ENCODE measurements around the gene C13orf46. TPM values are rescaled to one million over a fixed set of nuclear protein-coding genes. Genes with fewer than 3 reads are reported as not detected.
A peak's percentile ranks its signal among the peaks of the same experiment; 100 is the strongest.

C13orf46 gene
- total RNA-seq, 1 donor from 2014 or later, result 0.29 TPM

GRCh38 chr13:113953561-113953960 lies 20.3 kb downstream of the C13orf46 start:
- DNase-seq (ENCODE audit: extremely low spot score, unreplicated experiment), result no peak
- Mint-ChIP-seq H3K4me3 (no peak overlapping the region), H3K27me3 (no peaks in the 10 kb centered on the region), H3K27ac (no peak overlapping the region), H3K36me3 (no peaks in the 10 kb centered on the region), H3K9me3 (no peaks in the 10 kb centered on the region), H3K4me1 (ENCODE audit: unreplicated experiment) (no peaks in the 10 kb centered on the region)
- TF ChIP-seq, protein P1, sequence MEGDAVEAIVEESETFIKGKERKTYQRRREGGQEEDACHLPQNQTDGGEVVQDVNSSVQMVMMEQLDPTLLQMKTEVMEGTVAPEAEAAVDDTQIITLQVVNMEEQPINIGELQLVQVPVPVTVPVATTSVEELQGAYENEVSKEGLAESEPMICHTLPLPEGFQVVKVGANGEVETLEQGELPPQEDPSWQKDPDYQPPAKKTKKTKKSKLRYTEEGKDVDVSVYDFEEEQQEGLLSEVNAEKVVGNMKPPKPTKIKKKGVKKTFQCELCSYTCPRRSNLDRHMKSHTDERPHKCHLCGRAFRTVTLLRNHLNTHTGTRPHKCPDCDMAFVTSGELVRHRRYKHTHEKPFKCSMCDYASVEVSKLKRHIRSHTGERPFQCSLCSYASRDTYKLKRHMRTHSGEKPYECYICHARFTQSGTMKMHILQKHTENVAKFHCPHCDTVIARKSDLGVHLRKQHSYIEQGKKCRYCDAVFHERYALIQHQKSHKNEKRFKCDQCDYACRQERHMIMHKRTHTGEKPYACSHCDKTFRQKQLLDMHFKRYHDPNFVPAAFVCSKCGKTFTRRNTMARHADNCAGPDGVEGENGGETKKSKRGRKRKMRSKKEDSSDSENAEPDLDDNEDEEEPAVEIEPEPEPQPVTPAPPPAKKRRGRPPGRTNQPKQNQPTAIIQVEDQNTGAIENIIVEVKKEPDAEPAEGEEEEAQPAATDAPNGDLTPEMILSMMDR (conservative IDR thresholded peaks at IDR 0.05), result no peak

DNA sequence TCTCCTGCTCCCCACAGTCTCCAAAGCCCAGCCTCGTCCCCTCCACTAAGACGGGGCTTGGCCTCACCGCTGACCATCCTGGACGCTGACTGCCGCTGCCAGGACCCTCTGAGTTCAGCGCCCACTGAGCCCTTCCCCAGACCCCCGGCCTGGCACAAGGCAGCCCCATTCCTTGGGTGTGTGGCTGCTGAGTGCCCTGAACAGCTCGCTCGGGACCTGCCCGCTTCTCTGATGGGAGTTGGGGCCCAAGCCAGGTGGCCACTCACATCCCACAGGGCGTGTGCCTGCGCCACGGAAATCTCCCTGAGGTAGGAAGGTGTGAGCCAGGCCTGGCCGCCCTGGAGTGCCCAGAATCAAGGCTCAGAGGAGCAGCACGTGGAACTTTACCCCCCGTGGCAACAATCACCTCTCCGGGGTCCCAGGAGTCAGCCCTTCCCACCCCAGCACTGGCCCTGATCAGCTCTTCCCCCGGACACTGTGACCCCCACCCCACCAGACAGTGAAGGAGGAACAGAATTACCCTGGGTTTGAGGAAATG lies 20.8 kb downstream of the C13orf46 start:
- no peak overlapping the region for H3K27ac Mint-ChIP-seq
- H3K36me3 Mint-ChIP-seq, result no peaks in the 10 kb centered on the region
- no peak for DNase-seq (ENCODE audit: extremely low spot score, unreplicated experiment)
- TF ChIP-seq, protein P1 (conservative IDR thresholded peaks at IDR 0.05), result no peak
- no peak overlapping the region for H3K4me3 Mint-ChIP-seq
- no peaks in the 10 kb centered on the region for H3K9me3 Mint-ChIP-seq
- no peaks in the 10 kb centered on the region for H3K4me1 Mint-ChIP-seq (ENCODE audit: unreplicated experiment)
- no peaks in the 10 kb centered on the region for H3K27me3 Mint-ChIP-seq

GRCh38 chr13:113952151-113952982 lies 21.5 kb downstream of the C13orf46 start:
- TF ChIP-seq, protein P1 (conservative IDR thresholded peaks at IDR 0.05), result no peak
- no peaks in the 10 kb centered on the region for H3K9me3 Mint-ChIP-seq
- H3K4me1 Mint-ChIP-seq (ENCODE audit: unreplicated experiment), result no peaks in the 10 kb centered on the region
- DNase-seq (ENCODE audit: extremely low spot score, unreplicated experiment), result no peak
- no peaks in the 10 kb centered on the region for H3K27me3 Mint-ChIP-seq
- H3K36me3 Mint-ChIP-seq, result no peaks in the 10 kb centered on the region
- H3K4me3 Mint-ChIP-seq, result no peak overlapping the region
- no peak overlapping the region for H3K27ac Mint-ChIP-seq

DNA sequence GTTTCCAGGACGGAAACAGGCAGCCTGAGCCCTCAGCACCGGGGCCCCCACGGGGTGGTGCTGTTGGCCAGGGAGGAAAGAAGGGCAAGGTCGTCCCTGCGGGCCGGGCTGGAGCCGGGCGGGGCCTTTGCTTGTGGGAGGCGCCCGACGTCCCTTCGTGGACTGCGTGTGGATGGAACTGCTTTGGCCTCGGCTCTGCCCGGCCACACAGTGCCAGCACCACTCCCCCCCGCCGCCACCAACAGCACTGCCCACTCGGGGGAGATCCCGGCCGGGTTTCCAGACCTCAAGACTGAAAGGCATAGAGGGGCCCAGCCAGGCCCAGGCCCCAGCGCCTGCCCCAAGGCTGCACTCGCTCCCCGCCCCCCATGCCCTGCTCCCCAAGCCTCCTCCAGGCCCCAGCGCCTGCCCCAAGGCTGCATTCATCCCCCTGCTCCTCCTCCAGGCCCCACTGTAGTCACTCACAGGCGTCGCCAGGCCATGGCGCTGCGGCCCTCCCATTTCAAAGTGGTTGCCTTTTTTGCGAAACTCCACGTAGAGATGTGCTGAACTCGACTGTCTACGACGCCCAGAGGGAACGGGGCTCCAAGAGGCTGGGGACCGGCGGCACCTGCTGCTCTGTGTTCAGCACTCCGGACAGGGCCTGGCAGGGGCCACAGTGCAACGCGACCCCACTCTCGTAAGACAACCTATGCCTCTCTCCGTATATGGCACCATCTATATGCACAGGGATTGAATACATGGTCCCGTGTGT lies 22.5 kb downstream of the C13orf46 start:
- Mint-ChIP-seq H3K9me3 (no peaks in the 10 kb centered on the region), H3K27me3 (no peaks in the 10 kb centered on the region), H3K4me1 (ENCODE audit: unreplicated experiment) (no peaks in the 10 kb centered on the region), H3K27ac (no peak overlapping the region), H3K4me3 (no peak overlapping the region), H3K36me3 (no peaks in the 10 kb centered on the region)
- no peak for DNase-seq (ENCODE audit: extremely low spot score, unreplicated experiment)
- TF ChIP-seq, protein P1 (conservative IDR thresholded peaks at IDR 0.05), result peak; percentile 72

- H3K36me3 Mint-ChIP-seq, result no peaks in the 10 kb centered on the region
- no peak overlapping the region for H3K4me3 Mint-ChIP-seq
- no peaks in the 10 kb centered on the region for H3K9me3 Mint-ChIP-seq
- TF ChIP-seq, protein P1 (conservative IDR thresholded peaks at IDR 0.05), result no peak
- no peaks in the 10 kb centered on the region for H3K4me1 Mint-ChIP-seq (ENCODE audit: unreplicated experiment)
- H3K27ac Mint-ChIP-seq, result no peak overlapping the region
- no peaks in the 10 kb centered on the region for H3K27me3 Mint-ChIP-seq
- DNase-seq (ENCODE audit: extremely low spot score, unreplicated experiment), result no peak
Measured at GRCh38 chr13:113950451-113951245, 23.2 kb downstream of the C13orf46 start.
